DMS114 treated with DMSO at 0.1 percent for 48 hours (cell line): ENCODE results near the gene OMP.

Source experiments
- DNase-seq: peaks from one replicate; lab custom pipeline; 2025; ENCODE audit not compliant: unreplicated experiment; lab: John Stamatoyannopoulos, UW

Gene OMP

DNA sequence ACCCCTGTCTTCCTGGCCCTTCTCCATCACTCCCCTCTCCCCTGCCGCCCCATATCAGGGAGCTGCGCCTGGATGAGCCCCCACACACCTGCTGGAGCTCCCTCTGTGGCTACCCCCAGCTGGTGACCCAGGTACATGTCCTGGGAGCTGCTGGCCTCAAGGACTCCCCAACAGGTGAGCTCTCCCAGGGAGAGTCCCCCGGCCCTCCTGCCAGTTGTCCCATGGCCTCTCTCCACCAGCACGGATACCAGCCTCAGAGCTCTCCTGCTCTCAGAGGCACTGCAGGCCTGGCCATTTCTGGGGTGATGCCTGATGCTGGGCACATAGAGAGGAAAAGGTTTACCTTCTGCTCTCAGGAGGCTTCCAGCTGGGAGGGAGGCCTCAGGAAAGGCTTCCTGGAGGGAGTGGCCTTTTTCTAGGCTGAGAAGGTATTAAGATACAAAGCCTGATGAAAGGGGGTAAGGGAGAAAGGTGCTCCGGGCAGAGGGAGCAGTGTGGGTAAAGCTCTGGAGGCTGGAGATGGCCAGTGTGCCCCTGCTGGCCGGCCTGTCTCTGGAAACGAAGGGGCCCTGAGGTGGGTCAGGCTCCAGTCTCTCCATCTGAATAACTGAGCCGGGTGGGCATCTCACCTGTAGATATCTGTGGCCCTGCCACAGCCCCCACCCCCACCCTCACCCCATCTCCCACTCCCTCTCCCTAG lies 19.4 kb downstream of the OMP start:
- DNase-seq, result no peak

DNA sequence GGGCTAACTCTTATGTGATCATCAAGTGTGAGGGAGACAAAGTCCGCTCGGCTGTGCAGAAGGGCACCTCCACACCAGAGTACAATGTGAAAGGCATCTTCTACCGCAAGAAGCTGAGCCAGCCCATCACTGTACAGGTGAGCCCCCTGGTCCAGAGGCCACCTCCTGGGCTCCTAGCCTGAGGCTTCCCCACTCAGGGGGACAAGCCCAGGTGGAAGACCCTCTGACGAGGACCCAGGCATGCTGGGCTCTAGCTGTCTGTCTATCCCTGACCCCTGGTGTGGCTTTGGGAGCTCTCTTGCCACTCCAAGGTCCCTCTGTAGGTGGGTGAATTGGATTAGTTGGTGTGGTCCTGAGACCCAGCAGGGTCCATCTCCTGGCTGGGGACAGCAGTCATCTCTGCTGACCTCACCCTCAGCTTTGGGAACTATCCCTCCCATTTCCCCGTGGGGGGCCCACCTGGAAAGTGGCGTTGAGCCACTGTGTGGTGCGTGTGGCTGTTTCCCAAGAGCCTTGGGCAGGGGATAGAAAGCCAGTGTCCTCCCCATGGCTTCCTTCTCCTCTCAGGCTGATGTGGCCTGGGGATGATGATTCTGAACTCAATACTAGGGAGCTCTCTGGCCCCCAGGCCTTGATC lies 20.1 kb downstream of the OMP start:
- no peak for DNase-seq

GRCh38 chr11:77123591-77123990 lies 21.0 kb downstream of the OMP start:
- no peak for DNase-seq

DNA sequence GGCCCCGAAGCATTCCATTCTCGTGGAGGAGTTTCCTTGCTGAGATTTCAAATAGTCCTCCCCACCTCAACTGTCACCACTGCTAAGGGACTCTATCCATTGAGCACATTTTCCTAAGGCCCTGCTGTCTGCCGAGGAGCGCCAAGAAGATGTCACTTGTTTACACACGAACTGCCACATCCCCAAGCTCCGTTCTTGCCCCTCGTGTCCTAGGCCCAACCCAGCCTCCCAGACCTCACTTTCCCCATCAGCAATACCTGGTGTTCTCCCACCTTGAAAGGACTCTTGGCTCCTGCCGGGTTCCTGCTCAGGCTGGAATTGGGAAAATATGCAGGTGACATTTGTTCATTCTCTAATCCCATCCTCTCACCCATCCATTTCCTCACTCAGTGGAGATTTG lies 21.4 kb downstream of the OMP start:
- no peak for DNase-seq

- no peak for DNase-seq
These were observed 21.8 kb downstream of the OMP start for GRCh38 chr11:77124488-77124887.

DNA sequence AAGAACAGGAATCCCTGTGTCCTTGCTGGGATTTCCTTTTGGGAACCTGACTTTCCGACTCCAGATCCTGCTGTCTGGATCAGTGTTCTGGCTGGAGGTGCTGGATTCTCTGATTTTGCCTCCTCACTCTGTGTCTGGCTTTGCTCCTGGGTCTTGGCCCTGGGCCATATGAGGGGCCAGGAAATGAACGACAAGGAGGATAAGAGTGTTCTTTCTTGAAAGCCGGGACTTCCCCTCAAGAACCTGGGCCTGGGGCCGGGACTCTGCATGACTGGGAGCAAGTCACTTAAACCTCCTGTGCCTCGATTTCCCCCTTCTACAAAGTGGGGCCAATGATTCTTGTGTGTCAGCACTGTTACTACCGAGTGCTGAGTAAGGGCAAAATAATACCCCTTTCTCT lies 22.6 kb downstream of the OMP start:
- DNase-seq, result no peak

DNA sequence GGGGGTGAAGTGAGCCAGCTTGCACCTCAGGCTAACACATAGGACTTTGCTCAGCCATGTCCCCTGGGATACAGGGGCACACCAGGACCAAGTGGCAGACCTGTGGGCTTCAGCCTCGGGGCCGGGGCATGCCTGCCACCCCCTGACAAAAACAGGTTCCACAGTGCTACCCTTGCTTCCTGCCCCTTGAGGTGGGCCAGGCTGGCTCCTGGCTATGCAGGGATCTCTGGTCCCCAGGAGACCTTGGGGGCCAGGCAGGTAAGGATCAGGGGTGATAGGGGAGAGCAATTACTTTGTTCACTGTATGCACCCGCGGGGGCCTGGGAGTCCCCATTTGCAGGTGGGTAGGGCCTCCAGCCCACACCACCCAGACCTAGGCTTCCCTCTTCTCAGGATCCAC lies 23.1 kb downstream of the OMP start:
- no peak for DNase-seq

GRCh38 chr11:77126156-77126775 lies 23.6 kb downstream of the OMP start:
- DNase-seq, result no peak

- no peak for DNase-seq
These were observed 24.2 kb downstream of the OMP start for GRCh38 chr11:77126861-77127234.

GRCh38 chr11:77127235-77127911 lies 24.7 kb downstream of the OMP start:
- DNase-seq, result peak; percentile 24

GRCh38 chr11:77127920-77128691 lies 25.5 kb downstream of the OMP start, which contains the start of gene MYO7A:
Gene MYO7A, plus strand, starts transcription at chr11:77128246. Its CDS starts 2,389 bp downstream, at chr11:77130635.
- no peak for DNase-seq

- DNase-seq, result no peak
These were observed 26.6 kb downstream of the OMP start for GRCh38 chr11:77129069-77129841.

- DNase-seq, result no peak
These were observed 27.5 kb downstream of the OMP start for GRCh38 chr11:77129842-77130756.

GRCh38 chr11:77130763-77131513 lies 28.3 kb downstream of the OMP start:
- DNase-seq, result no peak

GRCh38 chr11:77131560-77131959 lies 28.9 kb downstream of the OMP start:
- no peak for DNase-seq

DNA sequence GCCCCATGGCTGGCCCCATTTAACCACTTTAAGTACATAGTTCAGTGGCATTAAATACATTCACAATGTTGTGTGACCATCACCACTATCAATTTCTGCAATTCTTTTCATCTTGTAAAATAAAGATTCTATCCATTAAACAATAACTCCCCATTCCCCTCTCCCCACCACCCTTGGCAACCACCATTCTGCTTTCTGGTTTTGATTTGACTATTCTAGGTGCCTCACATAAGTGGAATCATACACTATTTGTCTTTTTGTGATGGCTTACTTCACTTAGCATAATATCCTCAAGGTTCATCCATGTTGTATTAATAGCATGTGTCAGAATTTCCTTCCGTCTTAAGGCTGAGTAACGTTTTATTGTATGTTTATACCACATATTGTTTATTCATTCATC lies 32.4 kb downstream of the OMP start:
- no peak for DNase-seq

DNA sequence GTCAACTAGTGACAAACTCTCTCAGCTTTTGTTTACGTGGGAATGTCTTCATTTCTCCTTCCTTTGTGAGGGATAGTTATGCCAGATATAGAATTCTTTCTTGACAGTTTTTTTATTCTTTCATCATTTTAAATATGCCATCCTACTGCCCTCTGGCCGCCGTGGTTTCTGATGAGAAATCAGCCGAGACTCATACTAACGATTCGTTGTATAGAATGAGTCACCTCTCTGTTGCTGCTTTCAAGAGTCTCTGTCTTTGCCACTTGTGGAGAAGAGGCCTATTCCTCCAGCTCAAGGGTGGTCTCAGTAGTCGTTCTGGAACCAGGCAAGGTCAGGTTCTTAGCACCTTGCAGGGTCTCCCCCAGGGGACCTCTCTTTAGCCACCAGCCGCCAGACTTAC lies 33.4 kb downstream of the OMP start:
- no peak for DNase-seq

DNA sequence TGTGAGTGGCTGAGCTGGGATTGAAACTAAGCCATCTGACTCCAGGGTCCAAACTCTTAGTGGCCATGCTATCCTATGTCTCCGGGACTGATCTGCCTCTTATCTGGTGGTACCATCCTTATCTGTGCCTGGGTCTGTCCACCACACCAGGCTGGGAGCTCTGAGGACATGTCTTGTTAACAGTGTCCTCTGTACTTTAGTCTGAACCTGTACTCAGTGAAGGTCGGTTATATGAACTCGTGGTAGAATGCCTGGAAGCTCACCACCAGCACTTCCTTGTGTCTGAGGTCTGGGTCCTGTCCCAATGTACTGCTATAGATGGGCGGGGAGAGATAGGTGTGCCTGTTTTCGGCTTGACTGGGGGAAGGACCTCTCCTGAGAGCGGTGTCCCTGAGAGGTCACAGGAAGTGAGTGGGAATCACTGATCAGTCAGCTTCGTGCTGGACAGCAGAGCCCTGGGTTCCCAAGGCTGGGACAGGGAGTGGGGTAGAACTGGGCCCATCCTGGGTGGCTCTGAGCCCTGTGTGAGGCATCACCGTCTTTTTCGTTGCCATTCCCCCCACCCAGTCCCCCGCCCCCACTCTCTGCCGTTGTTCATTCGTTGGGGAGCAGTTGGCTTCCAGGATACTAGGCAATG lies 34.3 kb downstream of the OMP start:
- no peak for DNase-seq
